ENCODE data around the gene MAMDC4. TPM values are rescaled to one million over a fixed set of nuclear protein-coding genes. Genes with fewer than 3 reads are reported as not detected.

MAMDC4 gene
- total and polyA plus RNA-seq, 2 of the 8 experiments (the other 6 are each of a cell fraction or from before 2014, with no cell fraction given) = 3.1 to 4.5 TPM

- TF ChIP-seq CHD1 (IDR thresholded peaks at IDR 0.05; ENCODE audit: low read depth, low read length) = no peak
- no peak for TF ChIP-seq USF2 (IDR thresholded peaks at IDR 0.05; ENCODE audit: low read length)
- no peak for TF ChIP-seq BCL11A (IDR thresholded peaks at IDR 0.05; ENCODE audit: low read depth in 2 of 2, low read length in 2 of 2)
- TF ChIP-seq CBX8 (IDR thresholded peaks at IDR 0.05; ENCODE audit: borderline replicate concordance, low read depth, low read length) = no peak
- TF ChIP-seq ATF2 (IDR thresholded peaks at IDR 0.05; ENCODE audit: low read length) = no peak
- TF ChIP-seq CTBP2 (IDR thresholded peaks at IDR 0.05; ENCODE audit: borderline replicate concordance, insufficient read depth, insufficient read length, low read length) = no peak
- no peak for TF ChIP-seq SIRT6 (IDR thresholded peaks at IDR 0.05; ENCODE audit: low read length)
- no peak for TF ChIP-seq KDM1A (IDR thresholded peaks at IDR 0.05; ENCODE audit: borderline replicate concordance, low read length)
- TF ChIP-seq EZH2 (IDR thresholded peaks at IDR 0.05; ENCODE audit: low read depth, low read length, severe bottlenecking) = no peak
Measured at GRCh38 chr9:136867917-136868316, 15.8 kb downstream of the MAMDC4 start (continued).

All from H1 (cell line).